GM19395 (cell line): ENCODE measurements around the gene PATZ1.
"Not testable (repeated sequence)": the region's sequence is repeated elsewhere in the genome, so short reads cannot be mapped to it uniquely, and the experiment has no call there.

Experiments
- ATAC-seq: cut with Tn5 transposase; IDR thresholded peaks from one replicate; pipeline ENCODE4 v1.9.1; 2021; ENCODE audit warnings: mild to moderate bottlenecking, moderate library complexity; ENCODE audit not compliant: unreplicated experiment

The PATZ1 gene, protein sequence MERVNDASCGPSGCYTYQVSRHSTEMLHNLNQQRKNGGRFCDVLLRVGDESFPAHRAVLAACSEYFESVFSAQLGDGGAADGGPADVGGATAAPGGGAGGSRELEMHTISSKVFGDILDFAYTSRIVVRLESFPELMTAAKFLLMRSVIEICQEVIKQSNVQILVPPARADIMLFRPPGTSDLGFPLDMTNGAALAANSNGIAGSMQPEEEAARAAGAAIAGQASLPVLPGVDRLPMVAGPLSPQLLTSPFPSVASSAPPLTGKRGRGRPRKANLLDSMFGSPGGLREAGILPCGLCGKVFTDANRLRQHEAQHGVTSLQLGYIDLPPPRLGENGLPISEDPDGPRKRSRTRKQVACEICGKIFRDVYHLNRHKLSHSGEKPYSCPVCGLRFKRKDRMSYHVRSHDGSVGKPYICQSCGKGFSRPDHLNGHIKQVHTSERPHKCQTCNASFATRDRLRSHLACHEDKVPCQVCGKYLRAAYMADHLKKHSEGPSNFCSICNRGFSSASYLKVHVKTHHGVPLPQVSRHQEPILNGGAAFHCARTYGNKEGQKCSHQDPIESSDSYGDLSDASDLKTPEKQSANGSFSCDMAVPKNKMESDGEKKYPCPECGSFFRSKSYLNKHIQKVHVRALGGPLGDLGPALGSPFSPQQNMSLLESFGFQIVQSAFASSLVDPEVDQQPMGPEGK

DNA sequence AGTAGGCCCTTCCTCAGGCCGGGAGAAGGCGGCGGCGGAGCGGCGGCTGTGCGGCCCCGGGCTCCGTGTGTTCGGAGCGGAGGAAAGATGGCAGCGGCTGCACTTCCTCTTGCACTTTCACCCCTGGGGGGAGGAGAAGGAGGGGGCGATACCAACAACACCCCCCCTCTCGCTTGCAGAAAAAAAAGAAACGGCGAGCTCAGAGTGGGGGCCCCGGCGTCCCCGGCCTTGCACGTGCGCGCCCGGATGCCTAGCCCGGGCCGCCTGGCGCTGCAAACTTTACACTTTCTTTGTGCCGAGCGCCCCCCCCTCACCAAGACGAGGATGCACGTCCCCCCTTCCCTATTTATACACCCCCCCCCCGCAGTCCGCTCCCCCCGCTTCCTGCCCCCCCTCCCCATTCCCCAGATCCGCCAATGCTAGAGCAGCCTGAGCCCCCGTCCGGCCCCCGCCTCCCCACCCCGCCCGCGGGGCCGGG, at the start of gene PATZ1:
Gene PATZ1, minus strand, starts transcription at position 92 of the 478 bp plus-strand sequence. CDS start 744 bp downstream, outside the sequence.
- ATAC-seq: peak; percentile 35

DNA sequence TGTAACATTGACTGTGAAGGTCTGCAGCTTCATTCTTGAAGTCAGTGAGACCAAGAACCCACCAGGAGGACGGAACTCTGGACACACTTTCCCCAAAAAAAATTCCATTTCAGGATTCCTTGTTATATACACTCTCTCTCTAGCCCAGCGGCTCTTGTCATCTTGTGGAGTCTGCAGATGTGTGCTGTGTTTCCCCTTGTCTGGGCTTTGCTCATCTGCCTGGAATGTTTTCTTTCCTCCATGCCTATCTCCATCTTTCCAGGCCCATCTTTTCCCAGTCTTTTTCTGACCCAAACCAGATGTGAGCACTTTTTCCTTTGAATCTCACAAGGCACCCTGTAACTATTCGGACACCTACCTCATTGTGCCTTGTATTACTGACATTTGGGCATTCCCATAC, 48.2 kb upstream of the PATZ1 start:
- ATAC-seq: no peak

DNA sequence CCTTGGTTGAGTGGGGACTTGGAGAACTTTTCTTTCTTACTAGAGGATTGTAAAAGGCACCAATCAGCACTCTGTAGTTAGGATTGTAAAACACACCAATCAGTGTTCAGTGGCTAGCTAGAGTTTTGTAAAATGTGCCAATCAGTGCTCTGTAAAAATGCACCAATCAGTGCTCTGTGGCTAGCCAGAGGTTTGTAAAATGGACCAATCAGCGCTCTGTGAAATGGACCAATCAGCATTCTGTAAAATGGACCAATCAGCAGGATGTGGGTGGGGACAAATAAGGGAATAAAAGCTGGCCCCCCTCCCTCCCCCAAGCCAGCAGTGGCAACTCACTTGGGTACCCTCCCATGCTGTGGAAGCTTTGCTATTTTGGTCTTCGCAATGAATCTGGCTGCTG, 47.7 kb upstream of the PATZ1 start:
- ATAC-seq: no peak

DNA sequence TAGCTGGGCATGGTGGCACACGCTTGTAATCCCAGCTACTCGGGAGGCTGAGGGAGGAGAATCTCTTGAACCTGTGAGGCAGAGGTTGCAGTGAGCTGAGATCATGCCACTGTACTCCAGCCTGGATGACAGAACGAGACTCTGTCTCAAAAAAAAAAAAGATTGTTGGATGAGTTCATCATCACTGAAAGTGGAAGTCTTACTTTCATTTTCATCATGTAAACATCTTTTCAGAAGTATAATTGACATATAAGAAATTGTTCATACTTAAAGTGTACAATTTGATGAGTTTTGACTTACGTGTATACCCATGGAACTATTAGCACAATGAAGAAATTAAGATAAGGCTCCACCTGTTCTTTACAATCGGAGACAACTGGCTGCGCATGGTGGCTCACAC, 32.5 kb upstream of the PATZ1 start:
- ATAC-seq: not testable (repeated sequence)

DNA sequence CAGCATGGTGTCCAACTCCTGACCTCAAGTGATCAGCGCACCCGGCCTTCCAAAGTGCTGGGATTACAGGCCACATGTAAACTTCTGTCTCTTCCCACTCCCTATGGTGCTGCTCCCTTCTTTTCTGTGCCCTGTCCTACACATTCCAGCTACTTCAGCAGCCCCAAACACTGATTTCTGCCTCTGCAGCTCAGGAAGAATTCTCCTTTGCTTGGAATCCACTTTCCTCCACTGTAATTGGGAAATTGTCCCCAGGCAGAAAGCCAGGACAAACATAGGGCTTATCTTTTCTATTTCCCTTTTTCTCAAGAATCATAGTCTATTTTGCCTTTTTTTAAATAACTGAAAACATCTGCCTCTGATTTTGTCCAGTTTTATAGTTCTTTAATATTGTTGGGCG, 32.0 kb upstream of the PATZ1 start:
- ATAC-seq: no peak

DNA sequence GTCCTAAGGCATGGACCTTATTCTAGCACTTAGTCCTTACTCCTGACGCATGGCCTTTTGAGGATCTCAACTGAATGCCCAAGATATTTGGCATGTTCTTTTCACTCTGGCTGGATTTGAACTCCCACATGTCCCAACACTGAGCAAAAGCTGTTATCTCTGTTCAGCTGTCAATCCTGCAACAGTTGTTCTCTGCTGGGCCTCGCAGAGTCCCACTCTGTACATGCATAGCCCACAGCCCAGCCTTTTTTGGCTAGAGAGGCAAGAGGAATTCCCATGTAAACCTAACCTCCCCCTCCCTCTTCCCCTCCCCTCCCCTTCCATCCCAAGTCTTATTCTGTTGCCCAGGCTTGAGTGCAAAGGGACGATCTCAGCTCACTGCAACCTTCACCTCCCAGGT, 31.5 kb upstream of the PATZ1 start:
- no peak for ATAC-seq

DNA sequence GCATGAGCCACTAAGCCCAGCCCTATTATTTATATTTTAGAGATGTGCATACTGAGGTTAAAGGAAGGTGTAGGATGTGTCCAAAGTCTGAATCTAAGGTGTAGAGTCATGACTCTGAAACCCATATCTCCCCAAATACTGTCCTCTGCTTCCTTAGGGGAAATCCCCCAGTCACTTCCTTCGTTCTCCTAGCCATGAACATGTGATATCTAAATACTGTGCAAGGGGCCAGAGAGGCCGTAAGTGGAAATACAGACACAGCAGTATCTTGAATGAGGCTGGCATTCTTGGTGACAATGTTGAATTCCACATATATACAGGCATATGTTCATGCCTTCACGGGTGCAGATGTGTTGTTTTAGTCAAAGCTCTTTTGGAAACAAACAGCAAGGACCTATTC, 21.3 kb upstream of the PATZ1 start:
- no peak for ATAC-seq

DNA sequence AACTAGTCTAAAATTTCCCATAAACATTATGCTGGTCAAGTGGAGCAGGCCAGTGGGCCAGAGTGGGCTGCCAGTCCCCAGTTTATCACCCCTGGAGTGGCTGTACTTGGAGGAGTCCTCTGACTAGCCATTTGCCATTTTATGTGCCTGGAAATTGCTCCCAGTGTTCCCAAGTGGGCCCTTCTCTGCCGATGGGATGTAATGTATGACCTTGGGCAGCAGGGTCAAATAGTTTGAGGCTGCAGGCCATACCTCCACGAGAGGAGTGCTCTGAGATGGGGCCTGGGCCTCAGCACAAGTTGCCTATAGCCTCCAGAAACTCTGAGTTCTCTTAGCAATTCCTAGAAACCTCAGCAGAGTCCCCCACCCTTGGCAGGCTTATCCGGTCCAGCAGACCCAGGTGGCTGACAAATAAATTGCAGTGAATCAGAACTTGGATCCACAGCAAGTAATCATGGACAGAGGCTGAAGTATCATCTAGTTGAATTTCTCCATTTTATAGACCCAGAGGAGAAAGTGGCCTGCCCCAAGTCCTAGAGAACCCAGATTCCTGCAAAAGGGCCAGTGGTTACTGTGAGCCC, 17.8 kb upstream of the PATZ1 start:
- ATAC-seq: no peak

DNA sequence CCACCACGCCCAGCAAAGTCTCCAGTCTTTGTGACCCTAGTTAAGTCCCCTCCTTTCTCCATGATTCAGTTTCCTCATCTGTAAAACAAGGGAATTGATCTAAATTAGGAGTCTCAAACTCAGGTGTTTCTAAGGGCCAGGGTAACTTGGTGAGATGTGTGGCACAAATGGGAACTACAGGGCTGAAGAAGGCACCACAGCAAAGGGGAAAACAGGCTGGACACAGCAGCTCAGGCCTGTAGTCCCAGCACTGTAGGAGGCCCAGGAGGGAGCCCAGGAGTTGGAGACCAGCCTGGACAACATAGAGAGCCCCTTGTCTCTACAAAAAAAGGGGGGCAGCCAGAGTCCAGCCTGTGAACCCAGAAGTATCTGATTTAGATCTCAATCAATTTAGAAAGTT, 15.6 kb upstream of the PATZ1 start:
- no peak for ATAC-seq

DNA sequence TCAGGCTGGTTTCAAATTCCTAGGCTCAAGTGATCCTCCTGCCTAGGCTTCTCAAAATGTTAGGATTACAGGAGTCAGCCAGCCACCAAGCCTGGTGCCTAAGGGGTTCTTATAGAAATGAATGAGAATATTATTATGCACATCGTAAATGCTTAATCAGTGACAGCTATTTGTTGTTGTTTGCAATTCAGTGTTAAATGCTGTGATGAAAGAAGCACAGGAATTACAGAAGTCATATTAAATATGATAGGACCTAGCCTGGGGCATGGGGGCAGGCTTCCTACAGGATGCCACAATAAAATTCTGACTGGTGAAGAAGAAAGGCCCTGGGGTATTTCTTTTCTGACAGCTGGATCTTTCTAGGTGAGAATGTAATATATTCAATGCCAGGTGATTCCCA, 13.9 kb upstream of the PATZ1 start:
- no peak for ATAC-seq

DNA sequence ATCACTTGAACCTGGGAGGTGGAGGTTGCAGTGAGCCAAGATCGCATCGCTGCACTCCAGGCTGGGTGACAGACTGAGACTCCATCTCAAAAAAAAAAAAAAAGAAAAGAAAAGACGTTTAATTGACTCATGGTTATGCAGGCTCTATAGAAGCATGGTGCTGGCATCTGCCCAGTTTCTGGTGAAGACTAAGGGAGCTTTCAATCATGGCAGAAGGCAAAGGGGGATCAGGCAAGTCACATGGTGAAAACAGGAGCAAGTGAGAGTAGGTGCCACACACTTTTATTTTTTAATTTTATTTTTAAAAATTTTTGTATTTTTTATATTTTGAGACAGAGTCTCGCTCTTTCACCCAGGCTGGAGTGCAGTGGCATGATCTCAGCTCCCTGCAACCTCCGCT, 8.4 kb upstream of the PATZ1 start:
- ATAC-seq: no peak

DNA sequence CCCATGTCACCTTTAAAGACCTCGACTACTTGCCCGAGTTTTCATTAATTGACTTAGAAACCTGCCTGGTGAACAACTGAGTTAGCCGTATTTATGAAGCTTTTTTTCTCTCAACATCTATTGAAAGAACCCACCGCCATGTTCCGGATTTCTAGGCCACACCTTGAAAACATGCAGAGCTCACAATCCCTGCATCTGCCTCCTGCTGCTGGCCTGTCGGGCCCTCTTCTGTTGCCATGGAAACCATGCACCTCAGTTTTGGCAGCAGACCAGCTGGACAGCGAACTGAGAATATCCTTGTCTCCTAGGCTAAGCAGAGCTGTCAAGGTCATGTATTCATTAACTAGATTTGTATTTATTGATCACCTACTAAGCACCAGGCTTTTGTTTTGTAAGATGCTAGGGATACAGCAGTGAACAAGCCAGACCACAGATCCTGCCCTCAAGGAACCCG, 4.3 kb upstream of the PATZ1 start:
- ATAC-seq: no peak

DNA sequence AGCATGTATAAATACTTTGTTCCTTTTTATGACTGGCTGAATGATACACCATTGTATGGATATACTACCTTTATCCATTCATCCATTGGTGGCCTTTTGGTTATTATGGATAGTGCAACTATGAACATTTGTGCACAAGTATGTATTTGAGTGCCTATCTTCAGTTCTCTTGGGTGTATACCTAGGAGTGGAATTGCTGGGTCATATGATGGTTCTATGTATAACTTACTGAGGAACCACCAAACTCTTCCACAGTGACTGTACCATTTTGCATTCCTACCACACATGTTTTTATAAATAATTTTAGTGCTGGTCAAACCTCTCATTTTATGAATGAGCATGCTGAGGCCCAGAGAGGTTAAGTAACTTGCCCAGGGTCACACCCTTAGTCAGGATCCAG, 3.8 kb upstream of the PATZ1 start:
- ATAC-seq: no peak

DNA sequence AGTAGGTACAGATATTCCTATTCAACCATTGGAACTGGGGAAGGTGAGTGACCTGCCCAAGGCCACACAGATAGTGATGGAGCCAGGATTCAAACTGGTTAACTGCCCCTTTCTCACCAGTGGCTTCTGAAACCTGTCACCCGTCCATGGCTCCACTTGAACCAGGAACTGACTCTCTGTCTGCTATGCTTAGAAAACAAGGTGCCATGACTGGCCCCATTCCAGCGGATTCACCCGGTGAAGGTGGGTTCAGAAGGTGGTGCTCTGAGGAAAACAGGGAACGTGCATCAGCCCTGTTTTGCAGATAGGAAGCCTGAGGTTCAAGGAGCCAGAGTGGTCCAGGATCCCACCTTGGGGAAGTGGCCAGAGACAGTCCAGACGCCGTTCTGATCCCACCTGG, 2.6 kb upstream of the PATZ1 start:
- ATAC-seq: no peak

DNA sequence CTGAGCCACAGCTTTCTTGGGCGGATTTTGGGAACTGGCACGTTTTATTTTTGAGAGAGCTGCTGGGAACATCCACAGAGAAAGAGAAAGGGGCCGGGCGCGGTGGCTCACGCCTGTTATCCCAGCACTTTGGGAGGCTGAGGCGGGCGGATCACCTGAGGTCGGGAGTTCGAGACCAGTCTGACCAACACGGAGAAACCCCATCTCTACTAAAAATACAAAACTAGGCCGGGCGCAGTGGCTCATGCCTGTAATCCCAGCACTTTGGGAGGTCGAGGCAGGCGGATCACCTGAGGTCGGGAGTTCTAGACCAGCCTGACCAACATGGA, 1.8 kb upstream of the PATZ1 start:
- not testable (repeated sequence) for ATAC-seq

DNA sequence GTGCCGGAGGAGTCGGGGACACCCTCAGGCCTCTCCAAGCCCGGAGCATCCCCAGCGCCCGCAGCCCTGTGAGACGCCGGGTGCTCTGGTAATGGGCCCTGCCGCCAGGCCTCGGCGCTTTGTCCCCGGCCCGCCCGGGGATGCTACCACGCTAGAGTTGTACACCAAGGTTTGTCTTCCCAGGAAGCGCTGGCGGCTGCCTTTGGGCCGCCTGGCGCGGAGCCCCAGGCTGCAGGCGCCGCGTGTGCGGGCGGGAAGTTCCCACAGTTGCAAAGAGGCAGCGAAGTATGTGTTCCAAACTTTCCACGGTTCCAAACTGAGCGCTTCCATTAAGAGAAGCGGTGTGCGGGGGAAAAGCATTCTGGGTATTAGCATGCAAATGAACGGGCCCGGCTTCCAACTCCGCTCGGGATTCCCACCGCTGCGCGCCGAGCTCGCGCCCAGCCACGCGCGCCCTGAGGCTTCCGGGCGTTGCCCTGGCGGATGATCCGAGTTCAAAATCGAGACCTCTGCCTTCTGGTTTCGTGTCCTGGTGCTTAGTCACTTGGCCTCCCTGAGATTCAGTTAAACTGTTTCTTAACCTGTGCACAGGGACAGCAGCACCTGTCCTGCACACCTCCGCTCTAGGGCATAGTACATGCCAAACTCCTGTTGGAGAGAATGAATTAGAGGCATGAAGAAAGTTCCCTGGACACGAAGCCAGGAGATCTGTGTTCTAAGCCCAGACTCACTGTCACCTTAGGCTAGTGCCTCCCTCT, 1.3 kb upstream of the PATZ1 start:
- peak; percentile 17 for ATAC-seq

DNA sequence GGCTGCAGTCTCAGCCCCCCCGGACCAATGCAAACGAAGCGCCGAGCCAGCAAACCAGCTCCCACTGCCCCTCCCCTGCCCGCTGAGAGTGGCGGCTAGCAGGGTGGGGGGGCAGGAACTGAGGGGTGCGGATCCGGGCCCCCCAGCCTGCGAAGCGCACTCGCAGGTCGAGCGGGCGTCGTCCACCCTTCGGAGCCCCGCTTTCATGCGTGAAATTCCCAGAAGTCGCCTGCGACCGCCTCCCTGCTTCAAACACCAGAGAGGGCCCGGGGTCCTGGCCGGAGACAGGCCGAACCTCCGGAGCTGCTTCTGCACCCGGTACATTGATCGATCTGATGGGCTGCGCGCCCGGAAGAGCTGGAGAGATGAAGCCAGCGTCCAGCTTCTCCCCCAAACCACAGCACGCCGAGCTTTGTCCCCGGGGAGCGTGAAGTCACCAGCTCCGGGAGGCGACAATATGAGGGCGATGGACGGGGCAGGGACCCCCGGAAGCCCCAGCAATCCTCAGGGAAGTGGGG, 646 bp upstream of the PATZ1 start:
- ATAC-seq: peak; percentile 24

DNA sequence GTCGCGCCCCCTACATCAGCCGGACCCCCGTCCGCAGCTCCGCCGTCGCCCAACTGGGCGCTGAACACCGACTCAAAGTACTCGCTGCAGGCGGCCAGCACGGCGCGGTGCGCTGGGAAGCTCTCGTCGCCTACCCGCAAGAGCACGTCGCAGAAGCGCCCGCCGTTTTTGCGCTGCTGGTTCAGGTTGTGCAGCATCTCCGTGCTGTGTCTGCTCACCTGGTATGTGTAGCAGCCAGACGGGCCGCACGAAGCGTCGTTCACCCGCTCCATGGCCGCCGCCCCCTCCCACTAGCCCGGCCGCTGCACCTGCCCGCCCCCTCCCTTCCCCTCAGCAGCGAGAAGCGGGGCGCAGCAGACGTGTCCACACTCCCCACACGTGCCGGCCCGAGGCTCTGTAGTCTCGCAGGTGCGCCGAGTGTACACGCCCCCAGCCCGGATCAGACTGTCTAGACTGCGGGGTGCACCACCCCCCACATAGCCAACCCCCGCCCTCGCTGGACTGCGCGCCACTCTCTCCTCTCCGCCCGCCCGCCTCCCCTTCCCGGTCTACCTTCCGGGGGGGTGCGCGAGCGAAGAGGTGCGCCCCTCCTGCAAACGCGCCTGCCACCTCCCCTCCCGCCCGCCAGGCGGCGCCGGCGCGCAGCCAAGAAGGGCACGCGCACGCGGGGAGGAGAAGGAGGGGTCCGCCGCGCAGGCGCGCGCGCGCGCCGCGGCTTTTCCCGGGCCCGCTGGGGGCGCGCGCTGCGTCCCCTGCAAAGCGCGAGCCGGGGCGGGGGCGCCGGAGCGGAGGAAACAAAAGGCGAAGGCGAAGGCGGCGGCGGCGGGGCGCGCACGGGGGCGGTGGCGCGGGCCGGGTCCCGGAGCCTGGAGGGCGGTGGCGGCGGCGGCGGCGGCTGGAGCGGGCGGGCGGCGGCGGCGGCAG, 553 bp downstream of the PATZ1 start:
- peak; percentile 39 for ATAC-seq

DNA sequence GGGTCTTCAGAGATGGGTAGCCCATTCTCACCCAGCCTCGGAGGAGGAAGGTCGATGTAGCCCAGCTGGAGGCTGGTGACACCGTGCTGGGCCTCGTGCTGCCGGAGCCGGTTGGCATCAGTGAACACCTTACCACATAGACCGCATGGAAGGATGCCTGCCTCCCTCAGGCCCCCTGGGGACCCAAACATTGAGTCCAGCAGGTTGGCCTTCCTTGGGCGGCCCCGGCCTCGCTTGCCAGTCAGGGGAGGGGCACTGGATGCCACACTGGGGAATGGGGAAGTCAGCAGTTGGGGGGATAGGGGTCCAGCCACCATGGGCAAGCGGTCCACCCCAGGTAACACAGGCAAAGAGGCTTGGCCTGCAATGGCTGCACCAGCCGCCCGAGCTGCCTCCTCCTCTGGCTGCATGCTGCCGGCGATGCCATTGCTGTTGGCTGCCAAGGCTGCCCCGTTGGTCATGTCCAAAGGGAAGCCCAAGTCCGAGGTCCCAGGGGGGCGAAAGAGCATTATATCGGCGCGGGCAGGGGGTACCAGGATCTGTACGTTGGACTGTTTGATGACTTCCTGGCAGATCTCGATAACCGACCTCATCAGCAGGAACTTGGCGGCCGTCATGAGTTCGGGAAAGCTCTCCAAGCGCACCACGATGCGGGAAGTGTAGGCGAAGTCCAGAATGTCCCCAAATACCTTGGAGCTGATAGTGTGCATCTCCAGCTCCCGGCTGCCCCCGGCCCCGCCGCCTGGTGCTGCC, 1.4 kb downstream of the PATZ1 start:
- no peak for ATAC-seq
